Prostate gland (tissue), 2 donors: ENCODE results near the gene THPO. TPM values are rescaled to one million over a fixed set of nuclear protein-coding genes. Genes with fewer than 3 reads are reported as not detected.

Experiments
- DNase-seq: peaks from one replicate; pipeline ENCODE4 v3.0.0-alpha.2; 2019; ENCODE audit warnings: low spot score
- H3K27ac ChIP-seq, 2 donors: fragments of 200-600 bp; sonication (generic); 2 replicates each; pipeline ENCODE4 v1.5.1; 2017 to 2019
- H3K27me3 ChIP-seq: fragments of 200-600 bp; sonication (generic); replicated peaks from 2 replicates; pipeline ENCODE4 v1.5.1; 2019; ENCODE audit not compliant: insufficient read depth
- H3K36me3 ChIP-seq, 2 donors: fragments of 200-600 bp; sonication (generic); 1 replicate in 1 of 2; 2 replicates in 1 of 2; pipeline versions ENCODE4 v1.5.1 to v1.8.1; 2017 to 2019
- H3K4me1 ChIP-seq: fragments of 200-600 bp; sonication (generic); replicated peaks from 2 replicates; pipeline ENCODE4 v1.5.1; 2019
- H3K4me3 ChIP-seq, 2 donors: fragments of 200-600 bp; sonication (generic); 2 replicates each; pipeline ENCODE4 v1.5.1; 2017 to 2019
- H3K9me3 ChIP-seq: fragments of 200-600 bp; sonication (generic); 2 replicates; pipeline ENCODE4 v1.5.1; 2017
- POLR2A ChIP-seq: fragments of 450-650 bp; IDR thresholded peaks from one replicate; pipeline ENCODE4 v1.6.1; 2016; ENCODE audit warnings: antibody characterized with exemption, mild to moderate bottlenecking
- POLR2AphosphoS5 ChIP-seq: sonication (generic); formaldehyde crosslinking; IDR thresholded peaks from one replicate; pipeline ENCODE4 v1.6.1; 2017; ENCODE audit warnings: antibody characterized with exemption
- WGBS: methylation state at CpG from one replicate; pipeline ENCODE4 v1.1.5; 2018; 5-methylcytosine and 5-hydroxymethylcytosine counted together
- intact Hi-C: fragments of 100-400 bp; cut with DNase I; formaldehyde crosslinking; loops from one replicate; pipeline ENCODE4 v1.14.2; 2022
- total RNA-seq, 2 donors: library from RNA; depleted of rRNA; stranded (reverse); fragments of >200 nt; gene quantifications; one replicate each; pipeline ENCODE4 v1.1.0, GENCODE V29; 2016
- TF ChIP-seq, protein P1 (sequence below), 4 experiments: fragments of 200-600 bp in 2 of 4; fragments of 450-650 bp in 2 of 4; sonication (generic) in 2 of 4; IDR thresholded peaks; 1 replicate in 3 of 4; 2 replicates in 1 of 4; pipeline ENCODE4 v1.5.1; 2016 to 2019; ENCODE audit warnings: antibody characterized with exemption in 4 of 4, mild to moderate bottlenecking in 2 of 4, moderate library complexity in 2 of 4

Gene THPO
- total RNA-seq, 2 donors from 2014 or later, result not detected

- 88% methylated on average over 7 of the region's 8 CpGs for WGBS
- Histone ChIP-seq H3K4me1 (no peaks in the 10 kb centered on the region), H3K9me3 (no peaks in the 10 kb centered on the region), H3K27me3 (no peaks in the 10 kb centered on the region), H3K4me3 (no peak overlapping the region), H3K36me3 (no peaks in the 10 kb centered on the region), H3K27ac (no peak overlapping the region)
- DNase-seq, result no peak
- TF ChIP-seq POLR2AphosphoS5 (no peak), POLR2A (no peak)
- TF ChIP-seq, protein P1, sequence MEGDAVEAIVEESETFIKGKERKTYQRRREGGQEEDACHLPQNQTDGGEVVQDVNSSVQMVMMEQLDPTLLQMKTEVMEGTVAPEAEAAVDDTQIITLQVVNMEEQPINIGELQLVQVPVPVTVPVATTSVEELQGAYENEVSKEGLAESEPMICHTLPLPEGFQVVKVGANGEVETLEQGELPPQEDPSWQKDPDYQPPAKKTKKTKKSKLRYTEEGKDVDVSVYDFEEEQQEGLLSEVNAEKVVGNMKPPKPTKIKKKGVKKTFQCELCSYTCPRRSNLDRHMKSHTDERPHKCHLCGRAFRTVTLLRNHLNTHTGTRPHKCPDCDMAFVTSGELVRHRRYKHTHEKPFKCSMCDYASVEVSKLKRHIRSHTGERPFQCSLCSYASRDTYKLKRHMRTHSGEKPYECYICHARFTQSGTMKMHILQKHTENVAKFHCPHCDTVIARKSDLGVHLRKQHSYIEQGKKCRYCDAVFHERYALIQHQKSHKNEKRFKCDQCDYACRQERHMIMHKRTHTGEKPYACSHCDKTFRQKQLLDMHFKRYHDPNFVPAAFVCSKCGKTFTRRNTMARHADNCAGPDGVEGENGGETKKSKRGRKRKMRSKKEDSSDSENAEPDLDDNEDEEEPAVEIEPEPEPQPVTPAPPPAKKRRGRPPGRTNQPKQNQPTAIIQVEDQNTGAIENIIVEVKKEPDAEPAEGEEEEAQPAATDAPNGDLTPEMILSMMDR (IDR thresholded peaks at IDR 0.05), result no peak
- intact Hi-C loops, result no loop called here
These were observed 31.4 kb upstream of the THPO start for GRCh38 chr3:184409331-184409926.

DNA sequence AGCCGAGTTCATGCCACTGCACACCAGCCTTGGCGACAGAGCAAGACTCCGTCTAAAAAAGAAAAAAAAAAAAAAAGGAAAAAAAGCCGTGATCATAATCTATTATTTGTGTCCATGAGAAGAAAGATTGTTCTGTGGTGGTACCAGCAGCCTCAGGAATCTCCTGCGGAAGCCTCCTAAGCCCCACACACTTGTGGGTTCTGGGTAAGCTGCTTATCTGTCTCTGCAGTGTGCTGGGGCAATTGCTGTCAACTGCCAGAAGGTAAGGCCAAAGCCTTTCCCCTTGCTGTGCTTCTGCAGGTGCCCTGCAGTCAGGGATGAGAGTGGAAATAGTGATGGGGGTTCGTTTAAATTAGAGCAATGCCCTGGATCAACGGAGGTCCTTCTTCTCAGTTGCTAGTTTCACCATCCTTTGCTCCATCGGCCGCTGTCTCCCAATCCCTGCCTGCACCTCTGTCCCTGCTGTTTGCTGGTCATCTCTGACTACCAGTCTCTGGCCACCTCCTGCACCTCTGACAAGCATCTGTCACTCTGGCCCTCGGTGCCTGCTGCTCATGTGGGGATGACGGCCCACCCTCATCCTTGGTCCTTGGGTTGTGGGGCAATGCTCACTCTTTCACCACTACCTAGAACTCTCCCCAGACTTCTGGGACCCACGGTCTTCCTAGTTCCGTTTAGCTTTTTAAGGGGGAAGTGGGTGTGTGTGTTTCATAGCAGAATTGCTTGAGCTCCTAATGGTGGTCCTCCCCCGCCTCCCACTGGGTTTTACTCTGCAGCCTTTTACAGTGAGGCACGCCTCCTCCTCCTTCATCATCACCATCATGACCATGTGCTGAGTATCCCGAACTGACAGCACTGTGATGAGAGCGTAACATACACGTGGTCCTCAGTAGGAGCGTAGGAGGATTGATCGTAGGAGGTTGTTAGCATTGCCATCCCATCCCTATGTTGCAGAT is 27.3 kb upstream of the THPO start:
- Histone ChIP-seq H3K9me3 (no peaks in the 10 kb centered on the region), H3K4me3 (no peak overlapping the region), H3K27ac (no peak overlapping the region), H3K36me3 (no peaks in the 10 kb centered on the region), H3K4me1 (no peaks in the 10 kb centered on the region), H3K27me3 (no peaks in the 10 kb centered on the region)
- WGBS, result 80% methylated on average over 20 of the region's 20 CpGs
- TF ChIP-seq POLR2A (no peak), POLR2AphosphoS5 (no peak)
- no peak for DNase-seq
- intact Hi-C loops, result no loop called here

- TF ChIP-seq POLR2AphosphoS5 (no peak), POLR2A (no peak)
- TF ChIP-seq, protein P1 (IDR thresholded peaks at IDR 0.05), result no peak
- WGBS, result 5% methylated on average over 4 of the region's 9 CpGs
- Histone ChIP-seq H3K36me3 (no peaks in the 10 kb centered on the region), H3K9me3 (no peaks in the 10 kb centered on the region), H3K4me1 (no peaks in the 10 kb centered on the region), H3K4me3 (no peak overlapping the region), H3K27me3 (no peaks in the 10 kb centered on the region), H3K27ac (no peak overlapping the region)
- DNase-seq, result no peak
- intact Hi-C loops, result no loop called here
These were observed 21.4 kb upstream of the THPO start for GRCh38 chr3:184399410-184399809.

- intact Hi-C loops, result no loop called here
- no peak for DNase-seq
- TF ChIP-seq POLR2AphosphoS5 (no peak), POLR2A (no peak)
- TF ChIP-seq, protein P1 (IDR thresholded peaks at IDR 0.05), result no peak
- Histone ChIP-seq H3K36me3 (no peaks in the 10 kb centered on the region), H3K27ac (no peak overlapping the region), H3K4me3 (no peak overlapping the region), H3K4me1 (no peaks in the 10 kb centered on the region), H3K27me3 (no peaks in the 10 kb centered on the region), H3K9me3 (no peaks in the 10 kb centered on the region)
- WGBS, result 89% methylated on average over 4 of the region's 5 CpGs
These were observed 17.3 kb upstream of the THPO start for GRCh38 chr3:184395320-184395660.

DNA sequence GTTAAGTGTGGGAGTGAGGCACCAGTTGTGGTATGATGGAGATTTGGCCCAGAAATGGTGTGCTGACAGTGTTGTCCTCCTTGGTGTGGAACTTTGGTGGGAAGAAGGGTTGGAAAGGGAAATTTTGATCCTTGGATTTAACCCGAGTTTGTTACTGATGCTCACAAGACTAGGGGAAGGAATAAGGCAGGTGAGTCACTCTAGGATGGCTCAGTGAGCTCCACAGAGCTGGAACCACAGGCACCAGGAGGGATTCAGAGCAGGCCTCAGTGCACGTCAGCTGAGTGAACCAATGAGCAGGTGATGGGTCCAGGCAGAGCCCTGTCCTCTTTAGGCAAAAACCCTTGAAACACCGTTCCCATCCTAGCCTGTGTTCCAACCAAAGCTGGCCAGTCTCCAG is 13.3 kb upstream of the THPO start:
- no peak for DNase-seq
- intact Hi-C loops, result no loop called here
- 84% methylated on average over 3 of the region's 3 CpGs for WGBS
- no peak overlapping the region for H3K27ac ChIP-seq
- H3K9me3 ChIP-seq, result no peaks in the 10 kb centered on the region
- no peaks in the 10 kb centered on the region for H3K36me3 ChIP-seq
- no peaks in the 10 kb centered on the region for H3K4me1 ChIP-seq
- TF ChIP-seq, protein P1 (IDR thresholded peaks at IDR 0.05), result no peak
- H3K4me3 ChIP-seq, result no peak overlapping the region
- H3K27me3 ChIP-seq, result no peaks in the 10 kb centered on the region
